CD4-positive, alpha-beta T cell treated with Interferon alpha-2 for 1 hour (primary cell): ENCODE data around the gene PKIG.

Source experiments
- DNase-seq, 2 donors: peaks; one replicate each; pipeline ENCODE4 v3.0.0-alpha.2; 2020 to 2022

PKIG gene

GRCh38 chr20:44621325-44621724 lies 38.9 kb downstream of the PKIG start:
- no peak for DNase-seq

GRCh38 chr20:44621939-44622338 lies 39.6 kb downstream of the PKIG start:
- DNase-seq = no peak

GRCh38 chr20:44622501-44623270 lies 40.3 kb downstream of the PKIG start:
- no peak for DNase-seq

- no peak for DNase-seq
Measured at GRCh38 chr20:44624152-44624551, 41.8 kb downstream of the PKIG start.

- DNase-seq = no peak
Measured at GRCh38 chr20:44624743-44625271, 42.4 kb downstream of the PKIG start.

GRCh38 chr20:44625361-44625760 lies 43.0 kb downstream of the PKIG start:
- no peak for DNase-seq

GRCh38 chr20:44626278-44626677 lies 43.9 kb downstream of the PKIG start:
- DNase-seq = no peak

- DNase-seq = no peak
Measured at GRCh38 chr20:44627364-44628010, 45.1 kb downstream of the PKIG start.

GRCh38 chr20:44629017-44629385 lies 46.6 kb downstream of the PKIG start:
- no peak for DNase-seq

- no peak for DNase-seq
Measured at GRCh38 chr20:44629542-44629941, 47.2 kb downstream of the PKIG start.

GRCh38 chr20:44630297-44630696 lies 47.9 kb downstream of the PKIG start:
- no peak for DNase-seq

GRCh38 chr20:44632103-44632752 lies 49.8 kb downstream of the PKIG start:
- DNase-seq = no peak

GRCh38 chr20:44633187-44633810 lies 50.9 kb downstream of the PKIG start:
- DNase-seq = no peak

- DNase-seq = no peak
Measured at GRCh38 chr20:44633872-44634600, 51.7 kb downstream of the PKIG start.

- DNase-seq = no peak
Measured at GRCh38 chr20:44635877-44636276, 53.5 kb downstream of the PKIG start.

- no peak for DNase-seq
Measured at GRCh38 chr20:44637042-44637441, 54.7 kb downstream of the PKIG start.

- no peak for DNase-seq
Measured at GRCh38 chr20:44637522-44638372, 55.4 kb downstream of the PKIG start.

- DNase-seq = no peak
Measured at GRCh38 chr20:44640522-44640921, 58.1 kb downstream of the PKIG start.

- DNase-seq = no peak
Measured at GRCh38 chr20:44641325-44641724, 58.9 kb downstream of the PKIG start.

- DNase-seq = peak; percentile 27 to 50
Measured at GRCh38 chr20:44642203-44643153, 60.1 kb downstream of the PKIG start.

GRCh38 chr20:44643154-44643519 lies 60.8 kb downstream of the PKIG start:
- DNase-seq = no peak
